HG03558 (cell line): ENCODE data around the gene NME3.

ENCODE experiments used
- ATAC-seq: cut with Tn5 transposase; IDR thresholded peaks from one replicate; pipeline ENCODE4 v1.9.1; 2021; ENCODE audit warnings: moderate number of reproducible peaks; ENCODE audit not compliant: unreplicated experiment; ENCODE audit errors: extremely low read depth

NME3 gene

GRCh38 chr16:1781758-1782407 is 10.5 kb upstream of the NME3 start:
- no peak for ATAC-seq

GRCh38 chr16:1781254-1781653 is 9.9 kb upstream of the NME3 start:
- ATAC-seq: no peak

- ATAC-seq: no peak
These were observed 9.3 kb upstream of the NME3 start for GRCh38 chr16:1780677-1781072.

- no peak for ATAC-seq
These were observed 8.7 kb upstream of the NME3 start for GRCh38 chr16:1779741-1780676.

GRCh38 chr16:1779234-1779701 is 7.9 kb upstream of the NME3 start:
- ATAC-seq: no peak

- no peak for ATAC-seq
These were observed 7.1 kb upstream of the NME3 start for GRCh38 chr16:1778200-1779179.

- ATAC-seq: no peak
These were observed 6.2 kb upstream of the NME3 start for GRCh38 chr16:1777375-1778199.

- ATAC-seq: no peak
These were observed 5.6 kb upstream of the NME3 start for GRCh38 chr16:1776991-1777374.

- no peak for ATAC-seq
These were observed 5.3 kb upstream of the NME3 start for GRCh38 chr16:1776672-1776955.

GRCh38 chr16:1775846-1776671 is 4.7 kb upstream of the NME3 start:
- no peak for ATAC-seq

- no peak for ATAC-seq
These were observed 3.9 kb upstream of the NME3 start for GRCh38 chr16:1775006-1775845.

GRCh38 chr16:1774448-1774780 is 3.1 kb upstream of the NME3 start:
- no peak for ATAC-seq

GRCh38 chr16:1773703-1774447 is 2.5 kb upstream of the NME3 start:
- ATAC-seq: no peak

- ATAC-seq: no peak
These were observed 1.8 kb upstream of the NME3 start, which contains the start of gene MRPS34 for GRCh38 chr16:1772908-1773702. MRPS34 (minus strand) TSS chr16:1773134; CDS start chr16:1773119, 15 bp downstream.

GRCh38 chr16:1772362-1772907 is 1.1 kb upstream of the NME3 start, which contains the start of gene EME2:
EME2 (plus strand) TSS chr16:1772810; CDS start chr16:1773228, 418 bp downstream.
- ATAC-seq: no peak

GRCh38 chr16:1771864-1772361 is 570 bp upstream of the NME3 start:
- no peak for ATAC-seq
